HepG2 (cell line): ENCODE measurements around the gene YAP1. TPM values are rescaled to one million over a fixed set of nuclear protein-coding genes. Genes with fewer than 3 reads are reported as not detected.

Source experiments
- ATAC-seq: fragments of 200-7000 bp; cut with Tn5 transposase; 3 replicates; pipeline ENCODE4 v1.9.1; 2020; ENCODE audit warnings: mild to moderate bottlenecking, moderate library complexity
- BruUV-seq: library from RNA; stranded (reverse); fragments of 400-500 nt; replicated peaks from 2 replicates; lab custom pipeline; 2021; lab: Mats Ljungman, UMichigan
- CTCF ChIA-PET: fragments of 300-600 bp; formaldehyde crosslinking; extraction: SDS; loops from one replicate; lab custom pipeline; 2021; ENCODE audit warnings: low total read pairs, inconsistent platforms, low intra/inter-chr PET ratio; lab: Yijun Ruan, JAX
- POLR2A ChIA-PET: fragments of 350-600 bp; sonication (Branson Sonifier 250); formaldehyde crosslinking; loops from one replicate; lab custom pipeline; 2020; ENCODE audit warnings: antibody characterized with exemption, inconsistent platforms; lab: Yijun Ruan, JAX
- DNase-seq: peaks from one replicate; pipeline ENCODE4 v3.0.0-alpha.2; 2015; ENCODE audit warnings: low spot score
- FAIRE-seq: peaks from 3 replicates; lab custom pipeline; 2011; peaks lifted over from hg19 to GRCh38; lab: Jason Lieb, UNC
- H2AFZ ChIP-seq: one replicate; pipeline ENCODE4 v1.6.1; 2011; ENCODE audit warnings: low read length, inconsistent platforms
- H3K27ac ChIP-seq: fragments of 300-600 bp; 3 replicates; pipeline ENCODE4 v1.8.0; 2011; ENCODE audit warnings: mixed run types, mild to moderate bottlenecking, mixed read lengths, low read length, inconsistent platforms; ENCODE audit not compliant: insufficient read depth; ENCODE audit errors: extremely low read length
- H3K27me3 ChIP-seq, 2 experiments: fragments of 200-600 bp in 1 of 2; 2 replicates in 1 of 2; 3 replicates in 1 of 2; pipeline versions ENCODE4 v1.6.0 to v1.8.0; 2011; ENCODE audit warnings: low read length in 2 of 2, mild to moderate bottlenecking in 2 of 2, moderate library complexity in 2 of 2, inconsistent platforms in 1 of 2; ENCODE audit not compliant: insufficient read depth in 2 of 2, control insufficient read depth in 1 of 2
- H3K36me3 ChIP-seq, 2 experiments: fragments of 200-600 bp in 1 of 2; replicated peaks in 1 of 2; 2 replicates in 1 of 2; 3 replicates in 1 of 2; pipeline versions ENCODE4 v1.5.1 to v1.8.0; 2011; ENCODE audit warnings: low read length in 2 of 2, inconsistent platforms in 1 of 2; ENCODE audit not compliant: insufficient read depth in 2 of 2, control insufficient read depth in 1 of 2
- H3K4me1 ChIP-seq: 2 replicates; pipeline ENCODE4 v1.5.1; 2012; ENCODE audit warnings: low read length, inconsistent platforms; ENCODE audit not compliant: insufficient read depth
- H3K4me2 ChIP-seq: 2 replicates; pipeline ENCODE4 v1.6.0; 2011; ENCODE audit warnings: low read depth, low read length, inconsistent platforms
- H3K4me3 ChIP-seq, 3 experiments: fragments of 200-600 bp in 1 of 3; sonication (generic), shearing (Covaris generic) in 1 of 3; replicated peaks in 1 of 3; 2 replicates each; pipeline ENCODE4 v1.5.1; 2011 to 2016; ENCODE audit warnings: low read length in 3 of 3, inconsistent platforms in 2 of 3, low read depth in 2 of 3, mild to moderate bottlenecking in 2 of 3, control low read depth in 1 of 3, mixed read lengths in 1 of 3; ENCODE audit not compliant: insufficient read depth in 1 of 3
- H3K79me2 ChIP-seq: one replicate; pipeline ENCODE4 v1.6.1; 2011; ENCODE audit warnings: low read length, inconsistent platforms; ENCODE audit not compliant: insufficient read depth
- H3K9ac ChIP-seq: 2 replicates; pipeline ENCODE4 v1.6.0; 2011; ENCODE audit warnings: mild to moderate bottlenecking, low read depth, low read length, inconsistent platforms; ENCODE audit not compliant: insufficient read depth
- H3K9me3 ChIP-seq: 2 replicates; pipeline ENCODE4 v1.5.1; 2012; ENCODE audit warnings: mild to moderate bottlenecking, low read length
- H4K20me1 ChIP-seq: 2 replicates; pipeline ENCODE4 v1.6.0; 2011; ENCODE audit warnings: inconsistent platforms, mild to moderate bottlenecking, low read length, moderate library complexity; ENCODE audit not compliant: insufficient read depth
- DNMT3B ChIP-seq: conservative IDR thresholded peaks from 2 replicates; pipeline ENCODE4 v1.6.1; 2016; ENCODE audit warnings: missing biosample characterization, control low read depth
- FOSL2 ChIP-seq: sonication (generic); formaldehyde crosslinking; IDR thresholded peaks from 2 replicates; pipeline ENCODE4 v1.4.0; 2020; ENCODE audit warnings: missing genetic modification reagents
- FOXP1 ChIP-seq, 2 experiments: fragments of 450-650 bp in 1 of 2; IDR thresholded peaks; 2 replicates each; pipeline ENCODE4 v1.6.1; 2017 to 2018; ENCODE audit warnings: antibody characterized with exemption in 1 of 2
- HHEX ChIP-seq: IDR thresholded peaks from 2 replicates; pipeline ENCODE4 v1.6.1; 2016; ENCODE audit warnings: control low read depth
- JUN ChIP-seq: sonication (generic); formaldehyde crosslinking; IDR thresholded peaks from 2 replicates; pipeline ENCODE4 v1.4.0; 2020; ENCODE audit warnings: mild to moderate bottlenecking, missing genetic modification reagents
- MAF1 ChIP-seq: sonication (generic); formaldehyde crosslinking; IDR thresholded peaks from 2 replicates; pipeline ENCODE4 v1.5.0; 2020; ENCODE audit warnings: missing genetic modification reagents, borderline replicate concordance
- NR2F6 ChIP-seq, 2 experiments: IDR thresholded peaks; 2 replicates each; pipeline ENCODE4 v1.6.1; 2016; ENCODE audit warnings: antibody characterized with exemption in 1 of 2, mild to moderate bottlenecking in 1 of 2
- TEAD3 ChIP-seq: optimal IDR thresholded peaks from 2 replicates; pipeline ENCODE3; 2016; ENCODE audit warnings: borderline replicate concordance
- TP53 ChIP-seq: sonication (generic); formaldehyde crosslinking; conservative IDR thresholded peaks from 2 replicates; pipeline ENCODE4 v1.4.0; 2020; ENCODE audit warnings: missing genetic modification reagents
- ZNF205 ChIP-seq: IDR thresholded peaks from 2 replicates; pipeline ENCODE4 v1.6.1; 2018; ENCODE audit warnings: missing biosample characterization, missing genetic modification reagents
- ZNF557 ChIP-seq: sonication (generic); formaldehyde crosslinking; IDR thresholded peaks from 2 replicates; pipeline ENCODE4 v1.4.0; 2020; ENCODE audit warnings: missing genetic modification reagents
- ZNF614 ChIP-seq: IDR thresholded peaks from 2 replicates; pipeline ENCODE4 v1.6.1; 2018; ENCODE audit warnings: missing biosample characterization, missing genetic modification reagents, inconsistent platforms, borderline replicate concordance
- ZNF619 ChIP-seq: sonication (generic); formaldehyde crosslinking; IDR thresholded peaks from 2 replicates; pipeline ENCODE4 v1.4.0; 2020; ENCODE audit warnings: mild to moderate bottlenecking, missing genetic modification reagents
- ZNF713 ChIP-seq: sonication (generic); formaldehyde crosslinking; IDR thresholded peaks from 2 replicates; pipeline ENCODE4 v1.4.0; 2020; ENCODE audit warnings: mild to moderate bottlenecking, missing genetic modification reagents
- WGBS: methylation state at CpG from one replicate; pipeline ENCODE4 v1.1.6; 2017; ENCODE audit warnings: low lambda C conversion rate; 5-methylcytosine and 5-hydroxymethylcytosine counted together
- in situ Hi-C: cut with HindIII; loops from 2 replicates; pipeline ENCODE4 v1.10.0; 2017; ENCODE audit warnings: low pct_unique_long_range_greater_than_20kb; ENCODE audit not compliant: extremely low pct_ligation_motif_present
- intact Hi-C: fragments of 100-400 bp; cut with micrococcal nuclease; formaldehyde crosslinking; loops from one replicate; pipeline ENCODE4 v1.10.0; 2022; ENCODE audit not compliant: unreplicated experiment
- polyA plus RNA-seq, 8 experiments: library from polyadenylated mRNA; depleted of rRNA in 3 of 8; stranded (reverse) in 7 of 8; unstranded in 1 of 8; fragments of >200 nt; fragmentation: Illumina TruSeq in 4 of 8; extraction: Trizol in 4 of 8; gene quantifications; 2 replicates each; pipeline versions ENCODE4 v1.2.1 to v1.2.3, GENCODE V29; 2011 to 2016; ENCODE audit warnings: low read depth in 4 of 8, missing spikeins in 1 of 8, mixed read lengths in 1 of 8; ENCODE audit not compliant: insufficient read depth in 1 of 8
- total RNA-seq, 5 experiments: library from RNA; depleted of rRNA; stranded (reverse); fragments of >200 nt; fragmentation: Illumina TruSeq; extraction: Trizol; gene quantifications; 2 replicates each; pipeline ENCODE4 v1.2.3, GENCODE V29; 2016; ENCODE audit warnings: low read depth in 1 of 5
- TF ChIP-seq, protein P1 (sequence below): sonication (generic); formaldehyde crosslinking; IDR thresholded peaks from 2 replicates; pipeline ENCODE4 v1.4.0; 2020; ENCODE audit warnings: missing genetic modification reagents
- TF ChIP-seq, protein P2 (sequence below): sonication (generic); formaldehyde crosslinking; IDR thresholded peaks from 2 replicates; pipeline ENCODE4 v1.8.1; 2023; ENCODE audit warnings: missing genetic modification reagents, mild to moderate bottlenecking, borderline replicate concordance
- TF ChIP-seq, protein P3 (sequence below): sonication (generic); formaldehyde crosslinking; IDR thresholded peaks from 2 replicates; pipeline ENCODE4 v1.4.0; 2020; ENCODE audit warnings: missing genetic modification reagents, borderline replicate concordance
- TF ChIP-seq, protein P4 (sequence below), 2 experiments: sonication (generic) in 1 of 2; formaldehyde crosslinking in 1 of 2; IDR thresholded peaks; 2 replicates each; pipeline versions ENCODE4 v1.4.0 to v1.6.1; 2018 to 2020; ENCODE audit warnings: missing genetic modification reagents in 2 of 2, borderline replicate concordance in 1 of 2, low read depth in 1 of 2, mild to moderate bottlenecking in 1 of 2, missing biosample characterization in 1 of 2

Gene YAP1
- total and polyA plus RNA-seq, 2 of the 13 experiments (the other 11 are each of a cell fraction or from before 2014, with no cell fraction given): 59.5 to 91.0 TPM

DNA sequence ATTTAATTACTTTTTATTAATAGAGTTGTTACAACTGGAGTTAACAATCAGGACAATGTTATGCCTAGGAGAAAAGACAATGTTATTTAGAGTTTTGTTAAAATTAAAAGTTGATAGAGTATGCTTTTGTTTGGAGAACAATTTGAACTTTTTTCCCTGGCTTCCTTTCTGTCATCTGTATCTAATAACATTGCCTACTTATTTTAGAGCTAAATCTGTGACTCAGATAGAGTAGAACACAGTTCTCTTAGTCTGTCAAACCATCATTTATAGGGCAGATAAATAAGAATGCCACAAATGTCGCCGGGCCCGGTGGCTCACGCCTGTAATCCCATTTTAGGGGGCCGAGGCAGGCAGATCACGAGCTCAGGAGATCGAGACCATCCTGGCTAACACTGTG is 28.9 kb upstream of the YAP1 start (continued):
- TF ChIP-seq, protein P1, sequence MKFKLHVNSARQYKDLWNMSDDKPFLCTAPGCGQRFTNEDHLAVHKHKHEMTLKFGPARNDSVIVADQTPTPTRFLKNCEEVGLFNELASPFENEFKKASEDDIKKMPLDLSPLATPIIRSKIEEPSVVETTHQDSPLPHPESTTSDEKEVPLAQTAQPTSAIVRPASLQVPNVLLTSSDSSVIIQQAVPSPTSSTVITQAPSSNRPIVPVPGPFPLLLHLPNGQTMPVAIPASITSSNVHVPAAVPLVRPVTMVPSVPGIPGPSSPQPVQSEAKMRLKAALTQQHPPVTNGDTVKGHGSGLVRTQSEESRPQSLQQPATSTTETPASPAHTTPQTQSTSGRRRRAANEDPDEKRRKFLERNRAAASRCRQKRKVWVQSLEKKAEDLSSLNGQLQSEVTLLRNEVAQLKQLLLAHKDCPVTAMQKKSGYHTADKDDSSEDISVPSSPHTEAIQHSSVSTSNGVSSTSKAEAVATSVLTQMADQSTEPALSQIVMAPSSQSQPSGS: no peak
- TF ChIP-seq MAF1 (no peak), ZNF557 (no peak), DNMT3B (CRISPR knock-in tag) (no peak), FOXP1 (IDR thresholded peaks at IDR 0.05) (no peak), FOXP1 (CRISPR knock-in tag; IDR thresholded peaks at IDR 0.05) (no peak)
- TF ChIP-seq, protein P2, sequence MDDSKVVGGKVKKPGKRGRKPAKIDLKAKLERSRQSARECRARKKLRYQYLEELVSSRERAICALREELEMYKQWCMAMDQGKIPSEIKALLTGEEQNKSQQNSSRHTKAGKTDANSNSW (CRISPR knock-in tag): no peak

DNA sequence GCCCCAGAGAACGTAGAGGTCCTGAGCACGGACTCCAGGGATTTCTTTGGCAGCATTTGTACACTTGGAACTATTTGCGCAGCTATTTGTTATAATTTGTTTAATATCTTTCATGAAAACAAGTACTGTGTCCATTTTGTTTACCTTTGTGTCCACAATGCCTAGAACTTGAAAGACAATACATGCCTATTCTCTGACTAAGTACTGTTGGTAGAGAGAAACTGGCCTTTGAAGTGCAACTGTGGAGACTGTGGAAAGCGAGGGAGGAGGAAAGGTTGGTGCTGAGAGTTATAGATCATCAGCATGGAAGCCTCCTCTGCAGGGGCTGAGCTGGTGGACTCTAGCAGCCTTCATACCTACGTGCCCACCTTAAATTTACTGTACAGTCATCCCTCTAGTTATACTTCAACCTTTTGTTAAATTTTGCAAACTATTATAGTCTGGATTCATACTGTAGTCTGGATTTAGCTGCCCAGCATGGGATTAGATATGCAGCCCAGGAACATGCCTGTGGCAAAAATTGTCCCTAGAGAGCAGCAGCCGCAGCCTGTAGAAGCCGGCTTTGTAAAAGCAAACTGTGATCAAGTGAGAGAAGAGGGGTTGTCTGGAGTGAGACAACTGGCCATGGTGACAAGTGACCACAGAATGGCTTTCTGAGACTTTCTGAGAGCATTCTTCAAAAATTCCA is 24.2 kb upstream of the YAP1 start:
- BruUV-seq: no TSS peak
- in situ Hi-C loops (no loop called here), intact Hi-C loops (loop anchor here (1.0 kb wide), 1 partner anchor 25 kb away; no protein-coding TSS in a partner anchor)
- H3K36me3 ChIP-seq: no peaks in the 10 kb centered on the region
- ChIA-PET POLR2A (interaction anchor here (1.5 kb wide), 1 partner anchor 30 kb away, joined by 9 read pairs; no protein-coding TSS in a partner anchor), CTCF (no interaction called here)
- peak overlapping the region; percentile 3; the same call in 1 of the 2 replicates for H3K9ac ChIP-seq
- H4K20me1 ChIP-seq: no peaks in the 10 kb centered on the region
- H3K79me2 ChIP-seq: no peaks in the 10 kb centered on the region
- peak overlapping the region; percentile 66 for H3K4me2 ChIP-seq
- no peaks in the 10 kb centered on the region for H3K9me3 ChIP-seq
- no peak overlapping the region for H2AFZ ChIP-seq
- peaks cover 26% of the 10 kb centered on the region for H3K4me1 ChIP-seq
- FAIRE-seq (peak; percentile 65), DNase-seq (peak; percentile 94), ATAC-seq (peak; percentile 99)
- peak overlapping the region in 2 of 3 experiments; percentile 25 to 37; a peak in 2 of 6 replicates for H3K4me3 ChIP-seq
- H3K27me3 ChIP-seq: no peaks in the 10 kb centered on the region
- 13% methylated on average over 7 of the region's 7 CpGs for WGBS
- H3K27ac ChIP-seq: peak overlapping the region; percentile 48
- peak; percentile 61; the same call in 1 of the 2 replicates for TF ChIP-seq JUN (CRISPR knock-in tag)
- TF ChIP-seq FOSL2 (CRISPR knock-in tag): peak; percentile 96
- peak; percentile 58; the same call in 1 of the 2 replicates for TF ChIP-seq HHEX
- no peak for TF ChIP-seq ZNF713
- TF ChIP-seq ZNF619 (CRISPR knock-in tag): no peak
- TF ChIP-seq TEAD3 (CRISPR knock-in tag): peak; percentile 82
- TF ChIP-seq, protein P3, sequence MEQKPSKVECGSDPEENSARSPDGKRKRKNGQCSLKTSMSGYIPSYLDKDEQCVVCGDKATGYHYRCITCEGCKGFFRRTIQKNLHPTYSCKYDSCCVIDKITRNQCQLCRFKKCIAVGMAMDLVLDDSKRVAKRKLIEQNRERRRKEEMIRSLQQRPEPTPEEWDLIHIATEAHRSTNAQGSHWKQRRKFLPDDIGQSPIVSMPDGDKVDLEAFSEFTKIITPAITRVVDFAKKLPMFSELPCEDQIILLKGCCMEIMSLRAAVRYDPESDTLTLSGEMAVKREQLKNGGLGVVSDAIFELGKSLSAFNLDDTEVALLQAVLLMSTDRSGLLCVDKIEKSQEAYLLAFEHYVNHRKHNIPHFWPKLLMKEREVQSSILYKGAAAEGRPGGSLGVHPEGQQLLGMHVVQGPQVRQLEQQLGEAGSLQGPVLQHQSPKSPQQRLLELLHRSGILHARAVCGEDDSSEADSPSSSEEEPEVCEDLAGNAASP (CRISPR knock-in tag): peak; percentile 50; the same call in 1 of the 2 replicates
- TF ChIP-seq, protein P4, sequence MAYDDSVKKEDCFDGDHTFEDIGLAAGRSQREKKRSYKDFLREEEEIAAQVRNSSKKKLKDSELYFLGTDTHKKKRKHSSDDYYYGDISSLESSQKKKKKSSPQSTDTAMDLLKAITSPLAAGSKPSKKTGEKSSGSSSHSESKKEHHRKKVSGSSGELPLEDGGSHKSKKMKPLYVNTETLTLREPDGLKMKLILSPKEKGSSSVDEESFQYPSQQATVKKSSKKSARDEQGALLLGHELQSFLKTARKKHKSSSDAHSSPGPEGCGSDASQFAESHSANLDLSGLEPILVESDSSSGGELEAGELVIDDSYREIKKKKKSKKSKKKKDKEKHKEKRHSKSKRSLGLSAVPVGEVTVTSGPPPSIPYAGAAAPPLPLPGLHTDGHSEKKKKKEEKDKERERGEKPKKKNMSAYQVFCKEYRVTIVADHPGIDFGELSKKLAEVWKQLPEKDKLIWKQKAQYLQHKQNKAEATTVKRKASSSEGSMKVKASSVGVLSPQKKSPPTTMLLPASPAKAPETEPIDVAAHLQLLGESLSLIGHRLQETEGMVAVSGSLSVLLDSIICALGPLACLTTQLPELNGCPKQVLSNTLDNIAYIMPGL (CRISPR knock-in tag; IDR thresholded peaks at IDR 0.05; ENCODE audit: borderline replicate concordance in 1 of 2, low read depth in 1 of 2): 0 out of 4 replicates have a peak, but pooled peaks of 1 of the 2 experiments have one; percentile 18
- TF ChIP-seq ZNF205 (CRISPR knock-in tag): no peak
- 0 out of 2 replicates have a peak, but pooled peaks have one; percentile 47 for TF ChIP-seq ZNF614 (CRISPR knock-in tag)
- TF ChIP-seq TP53 (CRISPR knock-in tag): no peak
- TF ChIP-seq FOXP1 (IDR thresholded peaks at IDR 0.05): peak; percentile 73
- TF ChIP-seq FOXP1 (CRISPR knock-in tag; IDR thresholded peaks at IDR 0.05): peak; percentile 85
- 0 out of 2 replicates have a peak, but pooled peaks have one; percentile 13 for TF ChIP-seq NR2F6 (IDR thresholded peaks at IDR 0.05)
- peak; percentile 25; the same call in 1 of the 2 replicates for TF ChIP-seq NR2F6 (CRISPR knock-in tag; IDR thresholded peaks at IDR 0.05)
